Body of pancreas (tissue), 4 donors: ENCODE measurements around the gene DOHH. TPM values are rescaled to one million over a fixed set of nuclear protein-coding genes. Genes with fewer than 3 reads are reported as not detected.

ENCODE experiments used
- ATAC-seq: fragments of 150-250 bp; one replicate; pipeline ENCODE4 v1.9.1; 2016
- DNase-seq, 4 donors: peaks; one replicate each; pipeline ENCODE4 v3.0.0-alpha.2; 2019
- H3K27ac ChIP-seq, 4 donors: fragments of 200-600 bp; sonication (generic); 1 replicate in 3 of 4; 2 replicates in 1 of 4; pipeline versions ENCODE4 v1.5.1 to v1.6.1; 2016 to 2019; ENCODE audit warnings: mild to moderate bottlenecking in 1 of 4, mixed read lengths in 1 of 4, moderate library complexity in 1 of 4
- H3K27me3 ChIP-seq, 2 donors: fragments of 200-600 bp; sonication (generic); one replicate each; pipeline ENCODE4 v1.6.0; 2016; ENCODE audit warnings: mild to moderate bottlenecking in 1 of 2
- H3K36me3 ChIP-seq, 2 donors: fragments of 200-600 bp; sonication (generic); replicated peaks in 1 of 2; 2 replicates each; pipeline ENCODE4 v1.5.1; 2016; ENCODE audit warnings: low read depth in 2 of 2; ENCODE audit not compliant: insufficient read depth in 1 of 2
- H3K4me1 ChIP-seq: fragments of 200-600 bp; sonication (generic); one replicate; pipeline ENCODE4 v1.6.0; 2016
- H3K4me3 ChIP-seq, 2 donors: fragments of 200-600 bp; sonication (generic); 1 replicate in 1 of 2; 2 replicates in 1 of 2; pipeline ENCODE4 v1.5.1; 2016 to 2019
- H3K9me3 ChIP-seq, 3 donors: fragments of 200-600 bp; sonication (generic); 1 replicate in 2 of 3; 2 replicates in 1 of 3; pipeline ENCODE4 v1.5.1; 2016
- POLR2A ChIP-seq, 3 donors: fragments of 450-650 bp; IDR thresholded peaks; one replicate each; pipeline ENCODE4 v1.6.1; 2016; ENCODE audit warnings: antibody characterized with exemption in 3 of 3, mild to moderate bottlenecking in 2 of 3
- WGBS, 2 donors: methylation state at CpG; one replicate each; pipeline ENCODE4 v1.1.5; 2017; 5-methylcytosine and 5-hydroxymethylcytosine counted together
- intact Hi-C: fragments of 100-400 bp; cut with DNase I; formaldehyde crosslinking; loops from one replicate; pipeline ENCODE4 v1.15.1; 2023
- total RNA-seq, 2 donors: library from RNA; depleted of rRNA; stranded (reverse); fragments of >200 nt; gene quantifications; one replicate each; pipeline ENCODE4 v1.1.0, GENCODE V29; 2016
- TF ChIP-seq, protein P1 (sequence below), 7 experiments: fragments of 450-650 bp in 4 of 7; fragments of 200-600 bp in 3 of 7; sonication (generic) in 3 of 7; IDR thresholded peaks; one replicate each; pipeline ENCODE4 v1.5.1; 2016 to 2019; ENCODE audit warnings: antibody characterized with exemption in 7 of 7

The DOHH gene
- total RNA-seq, 2 donors from 2014 or later = 9.3 to 17.5 TPM

DNA sequence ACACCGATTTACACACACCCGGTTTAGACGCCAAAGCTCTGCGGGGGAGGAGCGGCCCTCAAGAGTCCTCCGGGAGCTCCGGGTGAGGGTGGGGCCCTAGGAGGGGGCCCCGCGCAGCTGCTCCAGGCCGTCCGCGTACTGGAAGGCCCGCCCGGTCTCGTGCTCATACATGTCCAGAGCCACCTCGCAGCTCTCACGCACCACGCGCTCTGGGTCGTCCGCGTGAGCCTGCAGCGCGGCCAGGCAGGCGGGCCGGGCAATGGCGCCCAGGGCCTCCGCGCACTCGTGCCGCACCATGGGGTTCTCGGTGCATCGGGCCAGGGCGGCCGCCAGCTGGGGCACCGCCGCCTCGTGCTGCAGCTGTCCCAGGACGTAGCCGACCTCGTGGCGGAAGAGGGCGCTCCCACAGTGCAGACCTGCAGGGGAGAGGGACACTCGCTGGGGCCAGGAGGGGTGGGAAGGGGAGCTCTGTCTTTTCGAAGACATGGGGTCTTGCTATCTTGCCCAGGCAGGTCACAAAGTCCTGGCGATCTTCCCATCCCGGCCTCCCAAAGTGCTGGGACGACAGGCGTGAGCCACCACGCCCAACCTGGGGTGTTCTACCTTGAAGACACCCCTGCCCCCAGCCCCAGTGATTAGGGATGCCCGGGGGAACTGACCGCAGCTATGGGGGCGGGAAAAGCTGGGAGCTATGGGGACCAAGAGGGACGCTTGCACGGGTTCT lies 8.9 kb downstream of the DOHH start:
- intact Hi-C loops = no loop called here
- no peaks in the 10 kb centered on the region for H3K4me1 ChIP-seq
- H3K9me3 ChIP-seq = no peaks in the 10 kb centered on the region
- H3K27ac ChIP-seq = no peak overlapping the region
- H3K4me3 ChIP-seq = no peak overlapping the region
- 89 to 95% methylated on average over 9 to 49 of the region's 55 CpGs for WGBS, 2 donors
- ATAC-seq (no peak), DNase-seq (no peak)
- no peaks in the 10 kb centered on the region for H3K27me3 ChIP-seq
- TF ChIP-seq, protein P1, sequence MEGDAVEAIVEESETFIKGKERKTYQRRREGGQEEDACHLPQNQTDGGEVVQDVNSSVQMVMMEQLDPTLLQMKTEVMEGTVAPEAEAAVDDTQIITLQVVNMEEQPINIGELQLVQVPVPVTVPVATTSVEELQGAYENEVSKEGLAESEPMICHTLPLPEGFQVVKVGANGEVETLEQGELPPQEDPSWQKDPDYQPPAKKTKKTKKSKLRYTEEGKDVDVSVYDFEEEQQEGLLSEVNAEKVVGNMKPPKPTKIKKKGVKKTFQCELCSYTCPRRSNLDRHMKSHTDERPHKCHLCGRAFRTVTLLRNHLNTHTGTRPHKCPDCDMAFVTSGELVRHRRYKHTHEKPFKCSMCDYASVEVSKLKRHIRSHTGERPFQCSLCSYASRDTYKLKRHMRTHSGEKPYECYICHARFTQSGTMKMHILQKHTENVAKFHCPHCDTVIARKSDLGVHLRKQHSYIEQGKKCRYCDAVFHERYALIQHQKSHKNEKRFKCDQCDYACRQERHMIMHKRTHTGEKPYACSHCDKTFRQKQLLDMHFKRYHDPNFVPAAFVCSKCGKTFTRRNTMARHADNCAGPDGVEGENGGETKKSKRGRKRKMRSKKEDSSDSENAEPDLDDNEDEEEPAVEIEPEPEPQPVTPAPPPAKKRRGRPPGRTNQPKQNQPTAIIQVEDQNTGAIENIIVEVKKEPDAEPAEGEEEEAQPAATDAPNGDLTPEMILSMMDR (IDR thresholded peaks at IDR 0.05) = no peak
- TF ChIP-seq POLR2A (IDR thresholded peaks at IDR 0.05) = no peak
- H3K36me3 ChIP-seq = peaks cover 0 to 3% of the 10 kb centered on the region in 2 donors

DNA sequence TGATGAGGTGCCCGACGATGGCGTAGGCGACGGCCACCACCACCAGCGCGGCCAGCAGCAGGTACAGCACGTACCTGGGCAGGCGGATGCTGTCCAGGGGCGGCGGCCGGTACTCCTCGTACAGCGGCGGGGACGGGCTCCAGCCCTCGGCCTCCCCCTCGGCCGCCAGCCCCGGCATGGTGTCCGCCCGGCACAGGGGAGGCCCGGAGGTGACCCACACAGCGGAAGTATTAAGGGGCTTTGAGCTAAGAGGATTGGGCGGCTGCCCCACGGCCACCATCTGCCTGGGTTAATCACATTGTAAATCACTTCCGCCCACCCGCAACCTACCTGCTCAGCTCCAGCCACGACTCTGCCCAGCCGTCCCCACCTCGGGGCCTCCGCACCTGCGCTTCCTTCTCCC lies 17.2 kb downstream of the DOHH start, which contains the start of gene SMIM44:
TSS of gene SMIM44 (minus strand) at position 216 of the 403 bp plus-strand sequence. CDS start at position 178, 38 bp downstream.
- intact Hi-C loops = no loop called here
- no peak for TF ChIP-seq POLR2A (IDR thresholded peaks at IDR 0.05)
- TF ChIP-seq, protein P1 (IDR thresholded peaks at IDR 0.05) = no peak
- H3K27ac ChIP-seq = no peak within 1 kb of the TSS
- no peaks in the 10 kb centered on the region for H3K9me3 ChIP-seq
- no peak for ATAC-seq
- no peak within 1 kb of the TSS for H3K4me3 ChIP-seq
- WGBS, 2 donors = 60 to 68% methylated on average over 9 to 11 of the region's 33 CpGs
- DNase-seq = no peak
- peaks cover 7% of the 10 kb centered on the region for H3K4me1 ChIP-seq
- H3K27me3 ChIP-seq = peaks cover 0 to 27% of the 10 kb centered on the region in 2 donors
- H3K36me3 ChIP-seq = no peaks in the 10 kb centered on the region

DNA sequence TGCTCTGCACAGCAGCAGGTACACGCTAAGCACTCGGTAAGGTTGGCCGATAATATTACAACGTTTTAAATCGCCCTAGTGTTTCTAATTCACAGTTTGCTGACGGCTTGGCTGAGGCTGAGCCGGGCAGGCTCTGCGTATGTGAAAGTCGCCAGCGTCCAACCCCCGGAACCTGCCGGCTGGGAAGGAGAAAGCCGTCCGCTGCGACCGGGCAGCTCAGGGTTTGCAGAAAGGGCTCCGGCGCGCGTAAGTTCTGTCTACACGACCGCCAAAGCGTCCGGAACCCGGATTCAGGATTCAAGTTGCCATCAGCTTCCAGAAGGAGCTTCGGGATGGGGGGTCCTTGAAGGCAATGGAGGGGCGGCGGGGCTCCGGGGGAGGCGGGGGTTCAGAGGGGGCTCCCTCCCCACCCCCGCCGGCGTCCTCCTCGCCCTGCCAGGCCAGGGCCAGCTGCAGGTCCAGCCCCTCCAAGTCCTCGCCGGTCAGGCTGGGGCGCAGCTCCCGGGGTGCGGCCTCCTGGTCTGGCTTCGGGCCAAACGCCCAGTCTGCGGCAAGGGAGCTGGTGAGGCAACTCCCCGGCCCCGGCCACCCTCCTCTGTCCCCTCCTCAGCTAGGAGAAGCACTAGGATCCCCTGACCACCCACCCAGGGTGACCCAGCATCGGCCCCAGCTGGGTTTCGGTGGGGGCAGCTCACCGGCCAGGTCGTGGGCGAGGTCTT lies 17.8 kb downstream of the DOHH start:
- intact Hi-C loops = no loop called here
- Histone ChIP-seq H3K9me3 (no peaks in the 10 kb centered on the region), H3K27me3 (peaks cover 0 to 27% of the 10 kb centered on the region in 2 donors), H3K27ac (no peak overlapping the region), H3K4me3 (no peak overlapping the region), H3K4me1 (peaks cover 7% of the 10 kb centered on the region), H3K36me3 (no peaks in the 10 kb centered on the region)
- peak in 2 of 4 donors; percentile 18 to 26 for DNase-seq
- TF ChIP-seq POLR2A (IDR thresholded peaks at IDR 0.05) = no peak
- TF ChIP-seq, protein P1 (IDR thresholded peaks at IDR 0.05) = no peak
- no peak for ATAC-seq
- 59 to 71% methylated on average over 6 to 43 of the region's 49 CpGs for WGBS, 2 donors

DNA sequence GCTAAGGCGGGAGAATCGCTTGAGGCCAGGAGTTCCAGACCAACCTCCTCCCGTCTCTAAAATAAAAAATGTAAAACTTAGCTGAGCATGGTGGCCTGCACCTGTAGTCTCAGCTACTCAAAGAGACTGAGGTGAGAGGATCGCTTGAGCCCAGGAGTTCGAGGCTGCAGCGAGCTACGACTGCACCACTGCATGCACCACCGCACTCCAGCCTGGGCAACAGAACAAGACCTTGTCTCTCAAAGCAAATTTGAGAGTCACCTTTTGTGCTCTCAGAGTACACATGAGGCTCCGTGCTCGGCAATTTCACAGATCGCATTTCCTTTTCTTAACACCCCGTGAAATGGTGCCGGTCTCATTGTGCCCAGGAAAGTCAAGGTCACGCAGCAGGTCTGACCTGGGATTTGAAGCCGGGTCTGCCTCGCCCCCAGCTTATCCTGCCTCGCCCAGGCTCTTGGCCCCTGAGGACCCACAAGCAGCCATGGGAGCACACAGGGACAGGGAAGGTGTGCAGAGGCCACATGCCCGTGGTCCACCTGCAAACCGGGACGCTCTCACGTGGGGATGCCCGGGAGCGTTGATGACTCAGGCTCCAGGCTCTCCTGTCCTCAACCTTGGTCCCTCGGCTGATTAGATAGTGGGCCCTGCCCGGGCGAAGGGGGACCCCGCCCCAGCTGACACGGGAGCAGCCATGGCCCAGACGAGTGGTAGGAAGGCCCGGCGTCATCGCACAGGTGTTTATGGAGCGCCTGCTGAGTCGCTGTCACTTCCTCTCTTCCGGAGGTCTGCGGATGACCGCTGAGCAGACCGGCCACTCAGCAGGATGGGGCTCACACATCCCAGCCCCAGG lies 19.0 kb downstream of the DOHH start:
- peaks cover 0 to 27% of the 10 kb centered on the region in 2 donors for H3K27me3 ChIP-seq
- intact Hi-C loops = no loop called here
- no peak overlapping the region for H3K27ac ChIP-seq
- DNase-seq = peak in 1 of 4 donors; percentile 29
- H3K9me3 ChIP-seq = no peaks in the 10 kb centered on the region
- TF ChIP-seq POLR2A (IDR thresholded peaks at IDR 0.05) = no peak
- TF ChIP-seq, protein P1 (IDR thresholded peaks at IDR 0.05) = no peak
- peaks cover 7% of the 10 kb centered on the region for H3K4me1 ChIP-seq
- 51 to 63% methylated on average over 14 to 38 of the region's 38 CpGs for WGBS, 2 donors
- no peak overlapping the region for H3K4me3 ChIP-seq
- no peaks in the 10 kb centered on the region for H3K36me3 ChIP-seq
- no peak for ATAC-seq
